Stimulated activated naive CD4-positive, alpha-beta T cell treated with Interleukin-2 at 50 U/mL for 16 hours (primary cell): ENCODE results near the gene PCDHGA8.
"Not testable (repeated sequence)": the region's sequence is repeated elsewhere in the genome, so short reads cannot be mapped to it uniquely, and the experiment has no call there.

ENCODE experiments used
- DNase-seq: peaks from one replicate; lab custom pipeline; 2025; lab: John Stamatoyannopoulos, UW

PCDHGA8 gene

GRCh38 chr5:141371572-141372475 lies 20.6 kb upstream of the PCDHGA8 start:
- DNase-seq, result no peak

DNA sequence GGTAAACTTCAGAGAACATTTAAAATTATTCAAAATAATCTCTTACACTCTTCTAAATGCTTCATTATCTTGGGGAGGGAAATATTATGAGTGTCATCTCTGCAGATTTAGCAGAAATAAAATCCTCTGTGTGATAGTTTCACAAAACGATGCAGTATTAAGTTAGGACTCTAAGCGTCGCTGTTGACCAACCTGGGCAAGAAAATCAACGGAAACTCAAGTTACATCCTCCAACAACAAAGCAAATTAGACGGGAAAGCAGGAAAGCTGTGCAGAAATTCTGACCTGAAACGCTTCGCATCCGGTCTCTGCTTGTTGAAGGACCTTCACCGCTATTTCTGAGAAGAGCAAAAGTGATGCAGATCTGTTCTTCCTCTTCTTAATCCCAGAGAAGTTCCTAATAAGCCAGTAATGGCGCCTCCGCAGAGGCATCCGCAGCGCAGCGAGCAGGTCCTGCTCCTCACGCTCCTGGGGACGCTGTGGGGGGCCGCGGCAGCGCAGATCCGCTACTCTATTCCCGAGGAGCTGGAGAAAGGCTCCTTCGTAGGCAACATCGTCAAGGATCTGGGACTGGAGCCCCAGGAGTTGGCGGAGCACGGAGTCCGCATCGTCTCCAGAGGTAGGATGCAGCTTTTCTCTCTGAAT lies 18.6 kb upstream of the PCDHGA8 start, which contains the start of gene PCDHGA6:
TSS of gene PCDHGA6 (plus strand) at position 219 of the 645 bp plus-strand sequence. CDS start at position 412, 193 bp downstream.
- no peak for DNase-seq

GRCh38 chr5:141374627-141375026 lies 17.8 kb upstream of the PCDHGA8 start:
- DNase-seq, result no peak

- DNase-seq, result not testable (repeated sequence)
These were observed 16.8 kb upstream of the PCDHGA8 start for GRCh38 chr5:141375444-141376155.

DNA sequence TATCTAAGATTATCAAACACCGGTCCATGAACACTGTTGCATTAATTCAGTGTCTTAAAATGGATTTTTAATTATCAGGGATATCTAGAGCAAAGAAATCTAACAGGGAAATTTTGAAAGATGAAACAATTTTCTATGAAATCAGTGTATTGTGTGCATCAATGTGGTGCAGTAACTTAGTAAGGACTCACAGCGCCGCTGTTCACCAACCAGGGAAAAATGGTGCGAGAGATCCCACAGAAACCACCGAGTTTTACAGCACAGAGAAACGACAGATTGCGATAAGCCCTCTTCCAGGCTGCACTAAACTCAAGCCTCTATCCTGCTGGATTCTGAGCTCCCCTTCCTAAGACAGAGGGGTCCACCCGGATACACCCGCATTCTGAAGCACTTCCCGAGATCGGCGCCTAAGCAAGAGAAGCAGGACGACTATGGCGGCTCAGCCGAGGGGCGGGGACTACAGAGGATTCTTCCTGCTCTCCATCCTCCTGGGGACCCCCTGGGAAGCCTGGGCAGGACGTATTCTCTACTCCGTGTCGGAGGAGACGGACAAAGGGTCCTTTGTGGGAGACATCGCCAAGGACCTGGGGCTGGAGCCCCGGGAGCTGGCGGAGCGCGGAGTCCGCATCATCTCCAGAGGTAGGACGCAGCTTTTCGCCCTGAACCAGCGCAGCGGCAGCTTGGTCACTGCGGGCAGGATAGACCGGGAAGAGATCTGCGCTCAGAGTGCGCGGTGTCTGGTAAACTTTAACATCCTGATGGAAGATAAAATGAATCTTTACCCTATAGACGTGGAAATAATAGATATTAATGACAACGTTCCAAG lies 9.8 kb upstream of the PCDHGA8 start, which contains the start of gene PCDHGA7:
TSS of gene PCDHGA7 (plus strand) at position 274 of the 826 bp plus-strand sequence. CDS start at position 432, 158 bp downstream.
- DNase-seq, result no peak

DNA sequence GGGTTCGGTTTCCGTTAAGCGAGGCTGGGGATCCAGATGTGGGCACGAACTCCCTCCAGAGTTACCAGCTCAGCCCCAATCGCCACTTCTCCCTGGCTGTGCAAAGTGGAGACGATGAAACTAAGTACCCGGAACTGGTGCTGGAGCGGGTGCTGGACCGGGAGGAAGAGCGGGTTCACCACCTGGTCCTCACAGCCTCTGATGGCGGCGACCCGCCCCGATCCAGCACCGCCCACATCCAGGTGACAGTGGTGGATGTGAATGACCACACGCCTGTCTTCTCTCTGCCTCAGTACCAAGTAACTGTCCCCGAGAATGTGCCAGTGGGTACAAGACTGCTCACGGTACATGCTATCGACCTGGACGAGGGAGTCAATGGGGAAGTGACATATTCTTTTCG lies 9.1 kb upstream of the PCDHGA8 start:
- no peak for DNase-seq

DNA sequence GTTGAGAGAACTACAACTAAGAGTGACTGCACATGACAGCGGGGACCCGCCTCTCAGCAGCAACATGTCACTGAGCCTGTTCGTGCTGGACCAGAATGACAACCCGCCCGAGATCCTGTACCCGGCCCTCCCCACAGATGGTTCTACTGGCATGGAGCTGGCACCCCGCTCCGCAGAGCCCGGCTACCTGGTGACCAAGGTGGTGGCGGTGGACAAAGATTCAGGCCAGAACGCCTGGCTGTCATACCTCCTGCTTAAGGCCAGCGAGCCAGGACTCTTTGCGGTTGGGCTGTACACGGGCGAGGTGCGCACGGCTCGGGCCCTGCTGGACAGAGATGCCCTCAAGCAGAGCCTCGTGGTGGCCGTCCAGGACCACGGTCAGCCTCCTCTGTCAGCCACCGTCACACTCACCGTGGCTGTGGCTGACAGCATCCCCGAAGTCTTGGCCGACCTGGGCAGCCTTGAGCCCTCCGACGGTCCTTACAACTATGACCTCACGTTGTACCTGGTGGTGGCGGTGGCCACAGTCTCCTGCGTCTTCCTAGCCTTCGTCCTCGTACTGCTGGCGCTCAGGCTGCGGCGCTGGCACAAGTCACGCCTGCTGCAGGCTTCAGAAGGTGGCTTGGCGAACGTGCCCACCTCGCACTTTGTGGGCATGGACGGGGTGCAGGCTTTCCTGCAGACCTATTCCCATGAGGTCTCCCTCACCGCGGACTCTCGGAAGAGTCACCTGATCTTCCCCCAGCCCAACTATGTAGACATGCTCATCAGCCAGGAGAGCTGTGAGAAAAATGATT lies 7.8 kb upstream of the PCDHGA8 start:
- DNase-seq, result no peak

- DNase-seq, result not testable (repeated sequence)
These were observed 4.7 kb upstream of the PCDHGA8 start, which contains the start of gene PCDHGB4 for GRCh38 chr5:141387557-141388311. PCDHGB4 (plus strand) TSS chr5:141387698; CDS start chr5:141387885, 187 bp downstream.

DNA sequence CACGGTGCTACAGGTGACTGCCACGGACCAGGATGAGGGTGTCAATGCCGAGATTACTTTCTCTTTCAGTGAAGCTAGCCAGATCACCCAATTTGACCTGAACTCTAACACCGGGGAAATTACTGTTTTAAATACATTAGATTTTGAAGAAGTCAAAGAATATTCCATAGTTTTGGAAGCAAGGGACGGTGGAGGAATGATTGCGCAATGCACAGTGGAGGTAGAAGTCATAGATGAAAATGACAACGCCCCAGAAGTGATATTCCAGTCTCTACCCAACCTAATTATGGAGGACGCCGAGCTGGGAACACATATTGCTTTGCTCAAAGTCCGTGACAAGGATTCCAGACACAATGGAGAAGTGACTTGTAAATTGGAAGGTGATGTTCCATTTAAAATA lies 3.8 kb upstream of the PCDHGA8 start:
- DNase-seq, result no peak

DNA sequence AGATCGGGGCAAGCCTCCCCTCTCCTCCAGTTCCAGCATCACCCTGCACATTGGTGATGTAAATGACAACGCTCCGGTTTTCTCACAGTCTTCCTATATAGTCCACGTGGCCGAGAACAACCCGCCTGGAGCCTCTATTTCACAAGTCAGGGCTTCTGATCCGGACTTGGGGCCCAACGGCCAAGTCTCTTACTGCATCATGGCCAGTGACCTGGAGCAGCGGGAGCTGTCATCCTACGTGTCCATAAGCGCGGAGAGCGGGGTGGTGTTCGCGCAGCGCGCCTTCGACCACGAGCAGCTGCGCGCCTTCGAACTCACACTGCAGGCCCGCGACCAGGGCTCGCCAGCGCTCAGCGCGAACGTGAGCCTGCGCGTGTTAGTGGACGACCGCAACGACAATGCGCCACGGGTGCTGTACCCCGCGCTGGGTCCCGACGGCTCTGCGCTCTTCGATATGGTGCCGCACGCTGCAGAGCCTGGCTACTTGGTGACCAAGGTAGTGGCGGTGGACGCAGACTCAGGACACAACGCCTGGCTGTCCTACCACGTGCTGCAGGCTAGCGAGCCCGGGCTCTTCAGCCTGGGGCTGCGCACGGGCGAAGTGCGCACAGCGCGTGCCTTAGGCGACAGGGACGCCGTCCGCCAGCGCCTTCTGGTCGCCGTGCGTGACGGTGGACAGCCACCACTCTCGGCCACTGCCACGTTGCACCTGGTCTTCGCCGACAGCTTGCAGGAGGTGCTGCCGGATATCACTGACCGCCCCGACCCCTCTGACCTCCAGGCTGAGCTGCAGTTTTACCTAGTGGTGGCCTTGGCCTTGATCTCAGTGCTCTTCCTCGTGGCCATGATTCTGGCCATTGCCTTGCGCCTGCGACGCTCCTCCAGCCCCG lies 3.0 kb upstream of the PCDHGA8 start:
- no peak for DNase-seq

DNA sequence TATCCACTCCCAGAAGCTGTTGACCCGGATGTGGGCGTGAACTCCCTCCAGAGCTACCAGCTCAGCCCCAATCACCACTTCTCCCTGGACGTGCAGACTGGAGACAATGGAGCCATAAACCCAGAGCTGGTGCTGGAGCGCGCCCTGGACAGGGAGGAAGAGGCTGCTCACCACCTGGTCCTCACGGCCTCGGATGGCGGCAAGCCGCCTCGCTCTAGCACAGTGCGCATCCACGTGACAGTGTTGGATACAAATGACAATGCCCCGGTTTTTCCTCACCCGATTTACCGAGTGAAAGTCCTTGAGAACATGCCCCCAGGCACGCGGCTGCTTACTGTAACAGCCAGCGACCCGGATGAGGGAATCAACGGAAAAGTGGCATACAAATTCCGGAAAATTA lies 834 bp downstream of the PCDHGA8 start:
- DNase-seq, result no peak

GRCh38 chr5:141394401-141395187 lies 2.2 kb downstream of the PCDHGA8 start:
- not testable (repeated sequence) for DNase-seq

DNA sequence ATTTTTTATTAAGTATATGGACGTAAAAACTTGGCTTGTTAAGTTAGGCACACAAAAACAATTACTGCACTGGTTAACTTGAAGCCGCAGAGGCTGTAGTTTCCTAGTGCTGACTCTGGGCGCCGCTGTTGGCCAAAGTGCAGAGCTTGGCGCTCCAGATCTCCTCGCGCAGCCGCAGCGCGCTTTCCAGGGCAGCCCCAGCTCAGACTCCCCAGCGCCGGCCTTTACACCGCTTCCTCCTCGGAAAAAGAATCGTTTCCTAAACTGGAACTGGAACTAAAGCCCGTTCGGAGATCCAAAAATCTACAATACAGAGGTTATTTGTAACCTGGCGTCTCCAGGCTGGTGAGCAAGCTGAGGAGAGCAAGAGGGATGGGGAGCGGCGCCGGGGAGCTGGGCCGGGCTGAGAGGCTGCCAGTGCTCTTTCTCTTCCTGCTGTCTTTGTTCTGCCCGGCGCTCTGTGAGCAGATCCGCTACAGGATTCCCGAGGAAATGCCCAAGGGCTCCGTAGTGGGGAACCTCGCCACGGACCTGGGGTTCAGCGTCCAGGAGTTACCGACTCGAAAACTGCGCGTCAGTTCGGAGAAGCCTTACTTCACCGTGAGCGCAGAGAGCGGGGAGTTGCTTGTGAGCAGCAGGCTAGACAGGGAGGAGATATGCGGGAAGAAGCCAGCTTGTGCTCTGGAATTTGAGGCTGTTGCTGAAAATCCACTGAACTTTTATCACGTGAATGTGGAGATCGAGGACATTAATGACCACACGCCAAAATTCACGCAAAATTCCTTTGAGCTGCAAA lies 5.5 kb downstream of the PCDHGA8 start, which contains the start of gene PCDHGB5:
TSS of gene PCDHGB5 (plus strand) at position 192 of the 796 bp plus-strand sequence. CDS start at position 373, 181 bp downstream.
- peak; percentile 6 for DNase-seq

GRCh38 chr5:141398608-141399007 lies 6.2 kb downstream of the PCDHGA8 start:
- no peak for DNase-seq

DNA sequence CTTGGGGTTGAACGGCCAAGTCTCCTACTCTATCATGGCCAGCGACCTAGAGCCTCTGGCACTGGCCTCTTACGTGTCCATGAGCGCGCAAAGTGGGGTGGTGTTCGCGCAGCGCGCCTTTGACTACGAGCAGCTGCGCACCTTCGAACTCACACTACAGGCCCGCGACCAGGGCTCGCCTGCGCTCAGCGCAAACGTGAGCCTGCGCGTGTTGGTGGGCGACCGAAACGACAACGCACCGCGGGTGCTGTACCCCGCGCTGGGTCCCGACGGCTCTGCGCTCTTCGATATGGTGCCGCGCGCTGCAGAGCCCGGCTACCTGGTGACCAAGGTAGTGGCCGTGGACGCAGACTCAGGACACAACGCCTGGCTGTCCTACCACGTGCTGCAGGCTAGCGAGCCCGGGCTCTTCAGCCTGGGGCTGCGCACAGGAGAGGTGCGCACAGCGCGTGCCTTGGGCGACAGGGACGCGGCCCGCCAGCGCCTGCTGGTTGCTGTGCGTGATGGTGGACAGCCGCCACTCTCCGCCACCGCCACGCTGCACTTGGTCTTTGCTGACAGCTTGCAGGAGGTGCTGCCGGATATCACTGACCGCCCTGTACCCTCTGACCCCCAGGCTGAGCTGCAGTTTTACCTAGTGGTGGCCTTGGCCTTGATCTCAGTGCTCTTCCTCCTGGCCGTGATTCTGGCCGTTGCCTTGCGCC lies 7.3 kb downstream of the PCDHGA8 start:
- no peak for DNase-seq

GRCh38 chr5:141402553-141403243 lies 10.3 kb downstream of the PCDHGA8 start, which contains the start of gene PCDHGA9:
PCDHGA9 (plus strand) TSS chr5:141402778; CDS start chr5:141402953, 175 bp downstream.
- DNase-seq, result no peak
